ENCODE results near the gene RAD23A. TPM values are rescaled to one million over a fixed set of nuclear protein-coding genes. Genes with fewer than 3 reads are reported as not detected.

The RAD23A gene
- total and polyA plus RNA-seq, 2 donors (not counting 3 experiments of a cell fraction or from before 2014, with no cell fraction given), result 66.9 to 102 TPM

- CTCF ChIA-PET, result interaction anchor here (0.9 to 13.4 kb wide), 10 partner anchors 8 to 109 kb away, joined by 3 to 543 read pairs (median 6); no protein-coding TSS in a partner anchor
- no TSS peak for BruUV-seq (replicated peaks)
- POLR2A ChIA-PET, result no interaction called here
- no peaks in the 10 kb centered on the region for H4K20me1 ChIP-seq (replicated peaks; ENCODE audit: control insufficient read depth, extremely low read depth, insufficient read depth, low read length)
- no peak for DNase-seq (ENCODE audit: low read depth, low spot score)
- no peak overlapping the region for H3K27ac ChIP-seq (ENCODE audit: insufficient read depth, low read depth, low read length)
- no peak overlapping the region for H3K4me3 ChIP-seq (replicated peaks in 1 of 3; ENCODE audit: insufficient read depth in 1 of 3, low read depth in 1 of 3, low read length in 3 of 3)
- H3K27me3 ChIP-seq (ENCODE audit: control insufficient read depth in 2 of 2, insufficient read depth in 2 of 2, low read length in 2 of 2), result no peaks in the 10 kb centered on the region
- no peaks in the 10 kb centered on the region for H3K9me3 ChIP-seq (replicated peaks; ENCODE audit: control insufficient read depth, insufficient read depth, low read length)
- intact Hi-C loops (cut with micrococcal nuclease) (no loop called here), dilution Hi-C loops (cut with MboI; ENCODE audit: extremely low pct_ligation_motif_present, low sequenced_read_pairs) (no loop called here)
- no peak for TF ChIP-seq GATA2 (IDR thresholded peaks at IDR 0.05; ENCODE audit: insufficient read depth, insufficient read length, low read depth, low read length)
- no peak for TF ChIP-seq CTCF (IDR thresholded peaks at IDR 0.05; ENCODE audit: extremely low read depth in 1 of 2, insufficient read depth in 1 of 2, low read depth in 1 of 2, low read length in 2 of 2)
- no peak for TF ChIP-seq MYC (IDR thresholded peaks at IDR 0.05; ENCODE audit: low read depth, low read length)
- TF ChIP-seq POLR2AphosphoS5 (IDR thresholded peaks at IDR 0.05; ENCODE audit: insufficient read depth, low read depth, low read length), result no peak
- TF ChIP-seq JUN (IDR thresholded peaks at IDR 0.05; ENCODE audit: borderline replicate concordance, insufficient read depth, insufficient read length, low read depth), result no peak
- H2AFZ ChIP-seq (ENCODE audit: low read depth, low read length), result no peak overlapping the region
- no peak overlapping the region for H3K4me2 ChIP-seq (ENCODE audit: insufficient read depth, low read length)
- peaks cover 2% of the 10 kb centered on the region for H3K4me1 ChIP-seq (ENCODE audit: control insufficient read depth, extremely low read depth, insufficient read depth, low read length)
- no peaks in the 10 kb centered on the region for H3K79me2 ChIP-seq (ENCODE audit: control insufficient read depth, insufficient read depth, low read length)
- H3K9me1 ChIP-seq (replicated peaks; ENCODE audit: control insufficient read depth, extremely low read depth, insufficient read depth, low read length), result no peaks in the 10 kb centered on the region
- H3K9ac ChIP-seq (replicated peaks; ENCODE audit: extremely low read depth, insufficient read depth, low read length), result no peak overlapping the region
- no peaks in the 10 kb centered on the region for H3K36me3 ChIP-seq (ENCODE audit: control insufficient read depth in 2 of 2, extremely low read depth in 1 of 2, insufficient read depth in 2 of 2, low read length in 2 of 2)
- FAIRE-seq, result no peak
Observed at GRCh38 chr19:12984683-12985048, 39.0 kb downstream of the RAD23A start.
